ENCODE results near the gene PAMR1.

Gene PAMR1

DNA sequence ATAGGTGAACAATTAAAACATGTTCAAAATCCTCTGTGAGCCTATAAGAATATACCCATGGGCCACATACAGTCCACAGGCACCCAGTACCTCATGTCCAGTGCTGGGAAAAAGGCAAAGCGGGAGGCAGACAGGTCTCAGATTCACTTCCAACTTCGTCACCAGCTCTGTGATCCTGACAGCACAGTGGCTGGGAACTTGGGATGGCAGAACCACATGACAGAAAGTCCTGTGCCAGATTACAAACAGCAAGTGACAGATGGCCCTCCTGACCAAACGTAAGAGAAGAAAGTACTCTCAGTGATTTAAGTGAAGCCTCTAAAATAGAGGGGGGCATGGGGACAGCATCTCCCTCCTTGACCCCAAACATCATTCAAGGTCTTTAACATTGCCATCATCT lies 111.8 kb downstream of the PAMR1 start:
- Histone ChIP-seq H3K9me3 (ENCODE audit: control insufficient read depth, low read length) (no peaks in the 10 kb centered on the region), H3K27me3 (ENCODE audit: control insufficient read depth, insufficient read depth, low read length, poor library complexity, severe bottlenecking) (peaks cover 36% of the 10 kb centered on the region), H3K27ac (ENCODE audit: insufficient read depth, low read depth, low read length, poor library complexity, severe bottlenecking) (no peak overlapping the region), H3K36me3 (ENCODE audit: control insufficient read depth, insufficient read depth, low read length) (no peaks in the 10 kb centered on the region), H3K4me1 (ENCODE audit: control insufficient read depth, insufficient read depth, low read length) (no peaks in the 10 kb centered on the region), H3K4me3 (ENCODE audit: insufficient read depth, low read depth, low read length) (no peak overlapping the region)
- 90 to 96% methylated on average over 3 of the region's 3 CpGs for WGBS, 2 experiments

DNA sequence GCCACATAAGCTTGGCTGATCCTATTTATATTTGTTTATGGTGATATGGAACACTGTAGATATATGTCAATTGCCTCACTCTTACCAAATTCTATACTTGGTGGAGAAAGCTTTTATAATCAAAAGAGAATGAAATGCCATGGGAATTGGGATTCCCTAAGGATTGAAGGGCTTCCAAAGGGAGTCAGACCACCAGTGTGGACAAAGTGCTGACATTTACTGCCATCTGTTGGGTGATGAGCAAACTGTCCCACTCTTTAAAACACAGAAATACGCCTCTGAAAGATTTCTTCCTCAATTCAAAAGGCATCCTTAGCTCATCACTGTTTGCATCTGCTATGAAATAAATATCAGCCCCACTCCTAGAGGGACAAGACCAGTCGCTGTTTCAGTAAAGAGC lies 113.1 kb downstream of the PAMR1 start:
- Histone ChIP-seq H3K4me3 (ENCODE audit: insufficient read depth, low read depth, low read length) (no peak overlapping the region), H3K4me1 (ENCODE audit: control insufficient read depth, insufficient read depth, low read length) (no peaks in the 10 kb centered on the region), H3K36me3 (ENCODE audit: control insufficient read depth, insufficient read depth, low read length) (no peaks in the 10 kb centered on the region), H3K27ac (ENCODE audit: insufficient read depth, low read depth, low read length, poor library complexity, severe bottlenecking) (no peak overlapping the region), H3K27me3 (ENCODE audit: control insufficient read depth, insufficient read depth, low read length, poor library complexity, severe bottlenecking) (peaks cover 23% of the 10 kb centered on the region), H3K9me3 (ENCODE audit: control insufficient read depth, low read length) (no peaks in the 10 kb centered on the region)
- WGBS, 2 experiments, result 72 to 75% methylated on average over 2 of the region's 2 CpGs

DNA sequence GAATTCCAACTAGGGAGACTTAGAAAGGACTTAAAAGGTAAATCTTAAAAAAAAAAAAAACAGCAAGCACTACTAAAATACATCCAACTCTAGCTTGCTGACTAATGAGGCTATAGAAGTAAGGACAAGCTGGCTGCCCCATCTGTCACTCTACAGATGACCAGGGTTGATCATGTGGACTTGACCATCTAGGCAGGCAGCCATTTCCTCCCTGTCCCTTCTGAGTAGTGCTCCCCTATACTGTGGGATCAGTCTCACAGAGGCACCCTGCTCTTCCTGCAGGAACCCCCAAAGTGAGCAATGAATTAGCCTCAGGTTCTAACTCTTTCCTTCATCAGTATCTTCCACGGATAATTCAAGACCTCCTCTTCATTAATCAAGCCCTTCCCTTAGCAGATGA lies 118.4 kb downstream of the PAMR1 start:
- H3K27me3 ChIP-seq (ENCODE audit: control insufficient read depth, insufficient read depth, low read length, poor library complexity, severe bottlenecking), result no peaks in the 10 kb centered on the region
- WGBS, 2 experiments, result 90% methylated on average over 1 of the region's 1 CpG
- no peak overlapping the region for H3K4me3 ChIP-seq (ENCODE audit: insufficient read depth, low read depth, low read length)
- H3K27ac ChIP-seq (ENCODE audit: insufficient read depth, low read depth, low read length, poor library complexity, severe bottlenecking), result no peak overlapping the region
- no peaks in the 10 kb centered on the region for H3K36me3 ChIP-seq (ENCODE audit: control insufficient read depth, insufficient read depth, low read length)
- no peaks in the 10 kb centered on the region for H3K9me3 ChIP-seq (ENCODE audit: control insufficient read depth, low read length)
- no peaks in the 10 kb centered on the region for H3K4me1 ChIP-seq (ENCODE audit: control insufficient read depth, insufficient read depth, low read length)

DNA sequence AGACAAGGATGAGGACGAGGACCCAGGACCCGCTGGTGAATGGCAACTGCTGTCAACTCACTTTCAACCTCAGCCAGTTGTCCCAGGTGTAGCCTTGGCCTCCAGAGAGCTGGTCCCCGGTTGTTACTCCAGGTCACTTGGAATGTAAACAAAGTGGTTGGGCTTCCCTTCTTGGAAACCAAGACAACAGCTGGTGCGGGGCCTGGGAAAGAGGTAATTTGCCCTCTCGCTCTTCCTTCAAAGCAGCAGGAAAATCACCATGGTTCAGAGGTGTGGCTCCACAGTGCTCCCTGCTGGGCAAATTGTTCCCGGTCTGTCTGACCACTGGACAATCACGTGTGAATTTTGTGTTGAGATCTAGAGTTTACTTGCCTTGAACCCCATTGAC lies 121.0 kb downstream of the PAMR1 start:
- 42 to 47% methylated on average over 7 of the region's 7 CpGs for WGBS, 2 experiments
- Histone ChIP-seq H3K4me1 (ENCODE audit: control insufficient read depth, insufficient read depth, low read length) (no peaks in the 10 kb centered on the region), H3K9me3 (ENCODE audit: control insufficient read depth, low read length) (no peaks in the 10 kb centered on the region), H3K36me3 (ENCODE audit: control insufficient read depth, insufficient read depth, low read length) (no peaks in the 10 kb centered on the region), H3K27me3 (ENCODE audit: control insufficient read depth, insufficient read depth, low read length, poor library complexity, severe bottlenecking) (no peaks in the 10 kb centered on the region), H3K27ac (ENCODE audit: insufficient read depth, low read depth, low read length, poor library complexity, severe bottlenecking) (no peak overlapping the region), H3K4me3 (ENCODE audit: insufficient read depth, low read depth, low read length) (no peak overlapping the region)

DNA sequence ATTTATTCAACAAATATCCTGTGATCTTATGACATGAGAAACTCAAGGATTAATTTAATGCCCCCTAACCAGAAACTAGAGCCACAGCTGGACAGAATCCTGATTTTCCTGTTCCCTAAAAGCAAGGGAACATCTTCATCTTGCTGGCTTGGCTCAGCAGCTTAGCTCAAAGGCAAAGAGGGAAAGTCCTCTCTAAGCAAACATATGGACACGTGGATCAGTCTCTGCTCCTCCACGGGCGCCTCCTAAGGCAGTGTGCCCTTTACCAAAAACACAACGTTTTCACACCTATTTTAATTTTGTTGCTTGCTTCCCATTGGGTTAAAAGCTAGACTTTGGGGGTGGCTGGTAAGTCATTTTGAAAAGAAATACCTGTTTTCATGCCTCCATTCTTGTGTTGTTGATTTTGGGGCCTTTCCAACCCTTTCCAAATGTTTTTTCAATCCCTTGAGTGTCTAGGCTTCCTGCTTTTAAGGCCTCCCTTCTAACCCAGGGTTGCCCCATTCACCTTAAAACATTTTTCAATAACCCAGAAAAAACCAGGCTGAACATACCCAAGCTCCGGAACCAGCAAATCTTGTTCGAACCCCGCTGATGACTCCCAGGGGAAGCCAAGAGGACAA lies 121.5 kb downstream of the PAMR1 start:
- WGBS, 2 experiments, result 88 to 91% methylated on average over 7 of the region's 7 CpGs
- H3K4me1 ChIP-seq (ENCODE audit: control insufficient read depth, insufficient read depth, low read length), result no peaks in the 10 kb centered on the region
- H3K27ac ChIP-seq (ENCODE audit: insufficient read depth, low read depth, low read length, poor library complexity, severe bottlenecking), result no peak overlapping the region
- H3K9me3 ChIP-seq (ENCODE audit: control insufficient read depth, low read length), result no peaks in the 10 kb centered on the region
- no peaks in the 10 kb centered on the region for H3K36me3 ChIP-seq (ENCODE audit: control insufficient read depth, insufficient read depth, low read length)
- H3K4me3 ChIP-seq (ENCODE audit: insufficient read depth, low read depth, low read length), result no peak overlapping the region
- no peaks in the 10 kb centered on the region for H3K27me3 ChIP-seq (ENCODE audit: control insufficient read depth, insufficient read depth, low read length, poor library complexity, severe bottlenecking)

DNA sequence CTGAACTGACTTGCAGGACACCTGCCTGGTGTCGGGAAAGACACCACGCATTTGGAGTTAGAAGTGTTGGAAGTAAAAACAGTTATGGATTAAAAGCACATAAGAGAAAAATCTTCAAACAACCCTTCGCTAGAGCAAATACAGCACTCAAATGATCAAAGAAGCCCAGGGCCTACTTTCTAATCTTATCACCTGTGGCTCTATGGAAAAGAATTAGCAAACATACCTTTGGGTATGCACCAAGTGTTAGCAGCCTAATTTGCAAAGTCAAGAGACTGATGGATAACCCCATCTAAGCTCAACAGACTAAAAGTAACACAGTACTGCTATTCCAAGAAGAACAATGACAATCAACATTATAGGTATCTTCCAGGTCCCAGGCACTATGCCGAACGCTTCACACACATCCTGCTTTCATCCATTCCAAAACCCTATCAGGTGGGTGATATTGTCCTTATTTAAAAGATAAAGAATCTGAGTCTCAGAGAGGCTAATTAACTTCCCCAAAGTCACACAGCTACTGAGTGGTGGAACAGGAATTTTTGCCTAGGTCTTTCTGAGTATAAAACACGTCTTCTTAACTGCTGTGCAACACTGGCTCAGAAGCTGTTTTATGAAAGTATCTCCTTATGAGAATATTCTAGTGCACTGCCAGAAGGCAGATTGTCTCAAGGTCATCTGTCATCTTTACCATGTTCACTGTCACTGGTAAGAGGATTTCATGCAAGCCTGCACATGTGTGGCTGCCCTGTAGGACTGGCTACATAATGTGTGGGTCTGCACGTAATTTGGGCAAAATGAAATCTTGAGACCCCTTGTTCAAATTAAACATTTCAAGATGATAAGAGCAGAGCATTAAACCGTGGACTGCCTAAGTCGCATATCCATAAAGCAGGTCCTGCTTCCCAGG lies 122.4 kb downstream of the PAMR1 start:
- Histone ChIP-seq H3K4me1 (ENCODE audit: control insufficient read depth, insufficient read depth, low read length) (no peaks in the 10 kb centered on the region), H3K27ac (ENCODE audit: insufficient read depth, low read depth, low read length, poor library complexity, severe bottlenecking) (no peak overlapping the region), H3K36me3 (ENCODE audit: control insufficient read depth, insufficient read depth, low read length) (no peaks in the 10 kb centered on the region), H3K4me3 (ENCODE audit: insufficient read depth, low read depth, low read length) (no peak overlapping the region), H3K27me3 (ENCODE audit: control insufficient read depth, insufficient read depth, low read length, poor library complexity, severe bottlenecking) (no peaks in the 10 kb centered on the region), H3K9me3 (ENCODE audit: control insufficient read depth, low read length) (no peaks in the 10 kb centered on the region)
- WGBS, 2 experiments, result 91 to 97% methylated on average over 8 to 9 of the region's 9 CpGs

DNA sequence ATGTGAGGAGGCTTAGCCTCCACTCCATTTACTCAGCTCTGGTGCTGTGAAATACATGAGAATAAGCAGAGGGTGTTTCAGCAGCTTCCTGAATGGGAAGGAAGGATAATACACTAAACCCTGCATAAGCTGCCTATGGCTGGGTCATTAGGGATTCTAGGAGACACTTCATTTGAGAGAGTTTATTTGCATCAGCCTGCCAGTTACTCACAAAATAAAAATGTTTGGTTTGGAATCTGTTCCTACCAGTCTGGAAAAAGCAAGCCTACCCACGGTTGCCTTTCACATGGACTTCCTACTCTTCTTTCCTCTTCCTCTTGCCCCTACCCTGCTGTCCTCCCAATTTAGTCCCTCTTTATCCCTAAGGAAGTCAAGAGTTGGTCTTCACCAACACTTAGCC lies 126.5 kb downstream of the PAMR1 start:
- Histone ChIP-seq H3K9me3 (ENCODE audit: control insufficient read depth, low read length) (no peaks in the 10 kb centered on the region), H3K4me1 (ENCODE audit: control insufficient read depth, insufficient read depth, low read length) (no peaks in the 10 kb centered on the region), H3K27me3 (ENCODE audit: control insufficient read depth, insufficient read depth, low read length, poor library complexity, severe bottlenecking) (no peaks in the 10 kb centered on the region), H3K27ac (ENCODE audit: insufficient read depth, low read depth, low read length, poor library complexity, severe bottlenecking) (no peak overlapping the region), H3K4me3 (ENCODE audit: insufficient read depth, low read depth, low read length) (no peak overlapping the region), H3K36me3 (ENCODE audit: control insufficient read depth, insufficient read depth, low read length) (no peaks in the 10 kb centered on the region)
- WGBS, 2 experiments, result 92 to 94% methylated on average over 1 of the region's 1 CpG

DNA sequence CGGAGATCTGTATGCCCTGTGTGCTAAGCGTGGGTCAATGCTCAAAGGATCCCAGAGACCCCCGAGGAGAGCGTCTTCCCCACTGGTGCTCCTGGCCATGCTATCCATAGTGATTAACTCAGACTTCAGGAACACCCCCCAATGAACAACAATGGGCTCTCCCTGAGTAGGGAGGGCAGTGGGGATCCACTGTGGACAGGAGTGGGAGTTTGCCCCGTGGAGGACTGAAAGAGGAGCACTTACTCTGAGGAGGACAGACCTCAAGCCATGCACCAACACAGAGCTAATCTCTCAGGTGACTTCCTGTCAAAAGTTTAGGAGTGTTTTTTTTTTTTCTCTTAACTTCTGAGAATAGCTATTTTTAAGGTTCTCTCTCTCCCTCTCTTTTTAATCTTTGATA lies 130.5 kb downstream of the PAMR1 start:
- no peak overlapping the region for H3K4me3 ChIP-seq (ENCODE audit: insufficient read depth, low read depth, low read length)
- no peak overlapping the region for H3K27ac ChIP-seq (ENCODE audit: insufficient read depth, low read depth, low read length, poor library complexity, severe bottlenecking)
- H3K27me3 ChIP-seq (ENCODE audit: control insufficient read depth, insufficient read depth, low read length, poor library complexity, severe bottlenecking), result no peaks in the 10 kb centered on the region
- no peaks in the 10 kb centered on the region for H3K36me3 ChIP-seq (ENCODE audit: control insufficient read depth, insufficient read depth, low read length)
- H3K4me1 ChIP-seq (ENCODE audit: control insufficient read depth, insufficient read depth, low read length), result no peaks in the 10 kb centered on the region
- WGBS, 2 experiments, result 95 to 97% methylated on average over 5 of the region's 5 CpGs
- no peaks in the 10 kb centered on the region for H3K9me3 ChIP-seq (ENCODE audit: control insufficient read depth, low read length)

DNA sequence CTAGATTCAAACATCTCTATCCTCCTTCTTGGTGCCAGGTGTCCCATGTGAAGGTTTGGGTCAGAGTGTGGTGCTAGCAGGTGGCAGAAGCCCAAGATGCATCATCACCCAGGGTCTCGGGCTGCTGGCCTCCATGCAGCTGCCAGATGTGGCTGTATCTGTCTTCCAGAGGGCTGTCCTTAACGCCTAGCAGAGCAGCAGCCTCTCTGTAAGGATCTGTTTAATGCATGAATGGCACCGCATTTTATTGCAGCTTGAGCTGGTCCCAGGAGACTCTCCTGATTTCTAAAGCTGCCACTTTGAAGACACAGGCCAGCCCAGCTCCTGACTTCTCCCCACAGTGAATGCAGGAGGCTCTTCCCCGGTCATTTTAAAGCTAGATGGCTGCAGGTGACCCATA lies 132.3 kb downstream of the PAMR1 start:
- H3K4me3 ChIP-seq (ENCODE audit: insufficient read depth, low read depth, low read length), result no peak overlapping the region
- no peaks in the 10 kb centered on the region for H3K4me1 ChIP-seq (ENCODE audit: control insufficient read depth, insufficient read depth, low read length)
- WGBS, 2 experiments, result 82 to 84% methylated on average over 4 of the region's 4 CpGs
- no peaks in the 10 kb centered on the region for H3K27me3 ChIP-seq (ENCODE audit: control insufficient read depth, insufficient read depth, low read length, poor library complexity, severe bottlenecking)
- H3K27ac ChIP-seq (ENCODE audit: insufficient read depth, low read depth, low read length, poor library complexity, severe bottlenecking), result no peak overlapping the region
- H3K9me3 ChIP-seq (ENCODE audit: control insufficient read depth, low read length), result no peaks in the 10 kb centered on the region
- H3K36me3 ChIP-seq (ENCODE audit: control insufficient read depth, insufficient read depth, low read length), result no peaks in the 10 kb centered on the region

DNA sequence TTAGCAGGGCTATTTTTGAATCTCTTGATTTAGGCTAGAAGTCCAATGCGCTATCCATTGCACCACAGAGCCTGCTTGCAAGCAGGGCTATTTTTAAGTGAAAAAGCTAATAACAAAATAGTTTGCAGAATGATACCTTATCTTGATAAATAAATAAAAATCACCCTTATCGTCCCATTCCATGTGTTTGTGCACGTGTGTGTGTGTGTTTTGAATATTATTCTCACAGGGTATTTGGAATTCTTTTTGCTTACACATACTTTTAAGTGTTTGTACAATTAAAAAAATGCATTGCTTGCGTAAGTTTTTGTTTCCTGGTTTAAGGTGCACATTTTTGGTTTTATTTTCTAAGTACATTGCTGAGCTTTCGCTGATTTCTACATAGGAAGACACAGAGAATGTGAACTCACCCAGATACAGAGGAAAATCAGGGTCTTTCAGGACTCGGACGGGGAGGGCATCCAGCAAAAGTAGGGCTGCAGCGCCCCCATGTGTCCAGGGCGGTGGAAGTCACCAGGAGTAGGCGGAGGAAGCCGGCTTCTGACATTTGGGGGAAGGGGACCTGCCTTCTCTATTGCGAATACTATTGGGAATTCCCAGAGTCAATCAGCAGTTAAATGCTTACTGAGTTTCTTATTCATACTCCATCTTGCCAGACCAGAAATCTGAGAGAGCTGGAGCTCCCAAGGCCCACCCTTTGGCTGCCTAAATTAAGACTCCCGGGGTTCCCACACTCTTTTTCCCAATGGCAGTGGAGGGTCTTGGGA lies 133.3 kb downstream of the PAMR1 start:
- Histone ChIP-seq H3K4me1 (ENCODE audit: control insufficient read depth, insufficient read depth, low read length) (no peaks in the 10 kb centered on the region), H3K36me3 (ENCODE audit: control insufficient read depth, insufficient read depth, low read length) (no peaks in the 10 kb centered on the region), H3K9me3 (ENCODE audit: control insufficient read depth, low read length) (no peaks in the 10 kb centered on the region), H3K27me3 (ENCODE audit: control insufficient read depth, insufficient read depth, low read length, poor library complexity, severe bottlenecking) (no peaks in the 10 kb centered on the region), H3K4me3 (ENCODE audit: insufficient read depth, low read depth, low read length) (no peak overlapping the region), H3K27ac (ENCODE audit: insufficient read depth, low read depth, low read length, poor library complexity, severe bottlenecking) (no peak overlapping the region)
- WGBS, 2 experiments, result 29 to 31% methylated on average over 11 to 12 of the region's 13 CpGs
